Ishikawa (cell line): ENCODE measurements around the gene GPRASP1.

ENCODE experiments used
- CEBPB ChIP-seq: IDR thresholded peaks from 2 replicates; pipeline ENCODE4 v1.6.1; 2012
- CREB1 ChIP-seq: IDR thresholded peaks from 2 replicates; pipeline ENCODE4 v1.6.1; 2012; ENCODE audit warnings: low read depth
- EGR1 ChIP-seq: IDR thresholded peaks from 2 replicates; pipeline ENCODE4 v1.6.1; 2012
- EP300 ChIP-seq: IDR thresholded peaks from 2 replicates; pipeline ENCODE4 v1.6.1; 2012; ENCODE audit warnings: borderline replicate concordance
- FOXM1 ChIP-seq: IDR thresholded peaks from 2 replicates; pipeline ENCODE4 v1.6.1; 2012; ENCODE audit warnings: low read depth, borderline replicate concordance
- MAX ChIP-seq: IDR thresholded peaks from 2 replicates; pipeline ENCODE4 v1.6.1; 2012
- NFIC ChIP-seq: IDR thresholded peaks from 2 replicates; pipeline ENCODE4 v1.6.1; 2012
- RAD21 ChIP-seq: IDR thresholded peaks from 2 replicates; pipeline ENCODE4 v1.6.1; 2012; ENCODE audit warnings: low read depth
- REST ChIP-seq: IDR thresholded peaks from 2 replicates; pipeline ENCODE4 v1.6.1; 2012; ENCODE audit warnings: low read depth, mild to moderate bottlenecking
- TAF1 ChIP-seq: IDR thresholded peaks from 2 replicates; pipeline ENCODE4 v1.6.1; 2012; ENCODE audit warnings: low read depth, mild to moderate bottlenecking
- TCF12 ChIP-seq: IDR thresholded peaks from 2 replicates; pipeline ENCODE4 v1.6.1; 2012; ENCODE audit warnings: low read depth
- TEAD4 ChIP-seq: IDR thresholded peaks from 2 replicates; pipeline ENCODE4 v1.6.1; 2012
- USF1 ChIP-seq: IDR thresholded peaks from 2 replicates; pipeline ENCODE4 v1.6.1; 2012
- YY1 ChIP-seq: IDR thresholded peaks from 2 replicates; pipeline ENCODE4 v1.6.1; 2012; ENCODE audit warnings: low read depth
- ZBTB7A ChIP-seq: IDR thresholded peaks from 2 replicates; pipeline ENCODE4 v1.6.1; 2012; ENCODE audit warnings: low read depth

GPRASP1 gene

GRCh38 chrX:102684772-102685520 lies 33.7 kb downstream of the GPRASP1 start:
- TF ChIP-seq CEBPB (no peak), YY1 (no peak), TAF1 (no peak)

GRCh38 chrX:102694749-102695148 lies 43.5 kb downstream of the GPRASP1 start:
- TF ChIP-seq YY1 (no peak), TAF1 (no peak), EGR1 (no peak), EP300 (no peak), NFIC (no peak), TEAD4 (no peak), CEBPB (no peak), USF1 (no peak), ZBTB7A (no peak), FOXM1 (no peak), CREB1 (no peak), REST (no peak), TCF12 (no peak)

GRCh38 chrX:102696306-102696705 lies 45.0 kb downstream of the GPRASP1 start:
- TF ChIP-seq MAX (no peak), NFIC (no peak), CEBPB (no peak), RAD21 (no peak), TCF12 (no peak), EP300 (no peak)

GRCh38 chrX:102697494-102697893 lies 46.2 kb downstream of the GPRASP1 start:
- TF ChIP-seq MAX (no peak), TEAD4 (no peak), CEBPB (no peak)
